ENCODE data around the gene ZNF333. TPM values are rescaled to one million over a fixed set of nuclear protein-coding genes. Genes with fewer than 3 reads are reported as not detected.

ZNF333 gene
- total RNA-seq, 1 experiment from 2014 or later = 6.0 TPM

- no peak overlapping the region for H2BK12ac ChIP-seq (ENCODE audit: insufficient read length, low read depth, low read length)
- no peak overlapping the region for H2BK15ac ChIP-seq (ENCODE audit: low read depth, low read length)
- H3K79me1 ChIP-seq (ENCODE audit: insufficient read depth, low read depth, low read length, poor library complexity, severe bottlenecking) = no peaks in the 10 kb centered on the region
- H3K23ac ChIP-seq (ENCODE audit: insufficient read length, low read depth, low read length) = no peak overlapping the region
- H3K18ac ChIP-seq (ENCODE audit: insufficient read length, low read depth, low read length) = no peak overlapping the region
- no peak overlapping the region for H4K91ac ChIP-seq (ENCODE audit: insufficient read length, low read depth, low read length)
- no peaks in the 10 kb centered on the region for H3K23me2 ChIP-seq (ENCODE audit: insufficient read length, low read depth, low read length, poor library complexity, severe bottlenecking)
- H3K27ac ChIP-seq (ENCODE audit: insufficient read length, low read depth, low read length) = no peak overlapping the region
- Mint-ChIP-seq H3K9me3 (peaks cover 6 to 86% of the 10 kb centered on the region in 2 experiments; a peak in 4 of 5 replicates), H3K4me1 (no peaks in the 10 kb centered on the region), H3K27me3 (ENCODE audit: low read depth) (no peaks in the 10 kb centered on the region; the same call in none of the 2 replicates), H3K4me3 (no peak overlapping the region), H3K36me3 (ENCODE audit: insufficient read depth in 1 of 3, low read depth in 3 of 3) (peaks cover 0 to 5% (median 3%) of the 10 kb centered on the region in 3 experiments; a peak in 4 of 7 replicates), H3K27ac (peak overlapping the region in 1 of 3 experiments; percentile 12; a peak in 1 of 7 replicates)
- H3K9me3 ChIP-seq (ENCODE audit: control insufficient read depth, low read depth, low read length) = no peaks in the 10 kb centered on the region
- no peak for DNase-seq
- no peaks in the 10 kb centered on the region for H3K4me1 ChIP-seq (ENCODE audit: insufficient read depth, low read length)
- no CpG with 5 or more reads among the region's 11 CpGs for WGBS (ENCODE audit: extremely low coverage, insufficient read length, low lambda C conversion rate)
- H3T11ph ChIP-seq (ENCODE audit: low read length) = no peak overlapping the region
- no peak overlapping the region for H4K8ac ChIP-seq (replicated peaks; ENCODE audit: insufficient read length, low read depth, low read length)
- H3K4ac ChIP-seq (ENCODE audit: low read depth, low read length) = no peak overlapping the region
- no peak overlapping the region for H3K4me2 ChIP-seq (ENCODE audit: insufficient read depth, insufficient read length, low read length)
- no peak overlapping the region for H3K56ac ChIP-seq (ENCODE audit: insufficient read length, low read depth, low read length)
- H2BK20ac ChIP-seq (ENCODE audit: low read depth, low read length, poor library complexity, severe bottlenecking) = no peak overlapping the region
- no peak overlapping the region for H2AFZ ChIP-seq (ENCODE audit: low read length)
- no peak overlapping the region for H2AK5ac ChIP-seq (ENCODE audit: insufficient read length, low read length)
- no peak overlapping the region for H3K14ac ChIP-seq (ENCODE audit: insufficient read depth, low read length)
- H2BK5ac ChIP-seq (ENCODE audit: insufficient read length, low read length) = no peak overlapping the region
- H3K27me3 ChIP-seq (ENCODE audit: insufficient read depth, low read length) = no peaks in the 10 kb centered on the region
- no peaks in the 10 kb centered on the region for H3K79me2 ChIP-seq (ENCODE audit: insufficient read depth, low read length)
- H4K5ac ChIP-seq (ENCODE audit: insufficient read length, low read depth, low read length) = no peak overlapping the region
- H3K9ac ChIP-seq (ENCODE audit: extremely low read depth, insufficient read length, low read length) = no peak overlapping the region
- TF ChIP-seq CTCF (conservative IDR thresholded peaks at IDR 0.05) = no peak
- no peak overlapping the region for H2BK120ac ChIP-seq (ENCODE audit: low read depth, low read length, poor library complexity, severe bottlenecking)
- H4K20me1 ChIP-seq (ENCODE audit: control insufficient read depth, insufficient read depth, insufficient read length) = no peaks in the 10 kb centered on the region
Measured at GRCh38 chr19:14655726-14656125, 34.1 kb upstream of the ZNF333 start.
